Muscle of back (tissue), 13 donors: ENCODE results near the gene PHAX. TPM values are rescaled to one million over a fixed set of nuclear protein-coding genes. Genes with fewer than 3 reads are reported as not detected.
"Not testable (repeated sequence)": the region's sequence is repeated elsewhere in the genome, so short reads cannot be mapped to it uniquely, and the experiment has no call there.

ENCODE experiments used
- DNase-seq, 3 donors: peaks; one replicate each; pipeline versions ENCODE4 v3.0.0 to v3.0.0-alpha.2; 2013
- long read RNA-seq, 9 donors: transcript quantifications; one replicate each; lab custom pipeline, GENCODE V29; 2026
- polyA plus RNA-seq, 10 donors: library from polyadenylated mRNA; unstranded; fragments of 120-200 nt; gene quantifications; one replicate each; pipeline ENCODE4 v1.2.1, GENCODE V29; 2013; ENCODE audit not compliant: insufficient read length in 10 of 10

Gene PHAX
- 10 to 100 TPM; 39.7 to 59.9 (median 45.7) TPM for polyA plus RNA-seq
- long read RNA-seq, donor 1, full-length matches to known transcripts = 10 of 20 reads
- long read RNA-seq, donor 1, partial matches to known transcripts = 10 of 20 reads
- long read RNA-seq, donor 1, other reads (novel, unspliced or antisense) = 0 of 20 reads
- long read RNA-seq, donor 2, full-length matches to known transcripts = 3 of 9 reads
- long read RNA-seq, donor 2, partial matches to known transcripts = 6 of 9 reads
- long read RNA-seq, donor 2, other reads (novel, unspliced or antisense) = 0 of 9 reads
- long read RNA-seq, donor 3 = 0 reads
- long read RNA-seq, donor 4, full-length matches to known transcripts = 6 of 12 reads
- long read RNA-seq, donor 4, partial matches to known transcripts = 6 of 12 reads
- long read RNA-seq, donor 4, other reads (novel, unspliced or antisense) = 0 of 12 reads
- long read RNA-seq, donor 5, full-length matches to known transcripts = 11 of 21 reads
- long read RNA-seq, donor 5, partial matches to known transcripts = 10 of 21 reads
- long read RNA-seq, donor 5, other reads (novel, unspliced or antisense) = 0 of 21 reads
- long read RNA-seq, donor 6, full-length matches to known transcripts = 13 of 18 reads
- long read RNA-seq, donor 6, partial matches to known transcripts = 5 of 18 reads
- long read RNA-seq, donor 6, other reads (novel, unspliced or antisense) = 0 of 18 reads
- long read RNA-seq, donor 7, full-length matches to known transcripts = 7 of 7 reads
- long read RNA-seq, donor 7, partial matches to known transcripts = 0 of 7 reads
- long read RNA-seq, donor 7, other reads (novel, unspliced or antisense) = 0 of 7 reads
- long read RNA-seq, donor 8, full-length matches to known transcripts = 7 of 7 reads
- long read RNA-seq, donor 8, partial matches to known transcripts = 0 of 7 reads
- long read RNA-seq, donor 8, other reads (novel, unspliced or antisense) = 0 of 7 reads
- long read RNA-seq, donor 9, full-length matches to known transcripts = 3 of 3 reads
- long read RNA-seq, donor 9, partial matches to known transcripts = 0 of 3 reads
- long read RNA-seq, donor 9, other reads (novel, unspliced or antisense) = 0 of 3 reads

GRCh38 chr5:126600631-126601511 is at the start of gene PHAX:
TSS of gene PHAX (plus strand) at chr5:126600947. CDS start at chr5:126600963, 16 bp downstream.
- DNase-seq = peak; percentile 79 to 95 (median 88)

GRCh38 chr5:126552614-126553013 is 48.1 kb upstream of the PHAX start:
- DNase-seq = no peak

- not testable (repeated sequence) for DNase-seq
These were observed 45.6 kb upstream of the PHAX start for GRCh38 chr5:126555101-126555500.

GRCh38 chr5:126561908-126562307 is 38.8 kb upstream of the PHAX start:
- DNase-seq = no peak

GRCh38 chr5:126562823-126563222 is 37.9 kb upstream of the PHAX start:
- DNase-seq = no peak

- no peak for DNase-seq
These were observed 32.5 kb upstream of the PHAX start for GRCh38 chr5:126568206-126568755.

GRCh38 chr5:126575644-126576043 is 25.1 kb upstream of the PHAX start:
- DNase-seq = no peak

GRCh38 chr5:126576974-126577373 is 23.8 kb upstream of the PHAX start:
- no peak for DNase-seq

- no peak for DNase-seq
These were observed 23.3 kb upstream of the PHAX start for GRCh38 chr5:126577415-126577814.

- no peak for DNase-seq
These were observed 21.0 kb upstream of the PHAX start for GRCh38 chr5:126579716-126580115.

GRCh38 chr5:126583761-126584160 is 17.0 kb upstream of the PHAX start:
- no peak for DNase-seq

GRCh38 chr5:126587551-126588390 is 13.0 kb upstream of the PHAX start:
- peak in 1 of 3 donors; percentile 7 for DNase-seq

GRCh38 chr5:126589536-126590297 is 11.0 kb upstream of the PHAX start:
- no peak for DNase-seq

- no peak for DNase-seq
These were observed 9.2 kb upstream of the PHAX start for GRCh38 chr5:126591549-126591948.

- peak; percentile 94 to 98 (median 95) for DNase-seq
These were observed 5.8 kb upstream of the PHAX start, which contains the start of gene ALDH7A1 for GRCh38 chr5:126594748-126595485. TSS of gene ALDH7A1 (minus strand) at chr5:126595219. CDS start at chr5:126595198, 21 bp downstream.

GRCh38 chr5:126595486-126596083 is 5.2 kb upstream of the PHAX start:
- no peak for DNase-seq

GRCh38 chr5:126597156-126597555 is 3.6 kb upstream of the PHAX start:
- DNase-seq = peak in 2 of 3 donors; percentile 9 to 19

- DNase-seq = no peak
These were observed 1.2 kb upstream of the PHAX start for GRCh38 chr5:126599499-126599898.
